Activated CD8-positive, alpha-beta memory T cell treated with anti-CD3 and anti-CD28 coated beads, Interleukin-2, amount 50 U/mL, for 1 hour (primary cell): Measurements from ENCODE around the gene TBX10.
A peak's percentile ranks its signal among the peaks of the same experiment; 100 is the strongest.
"Not testable (repeated sequence)": the region's sequence is repeated elsewhere in the genome, so short reads cannot be mapped to it uniquely, and the experiment has no call there.

Source experiments
- DNase-seq: peaks from one replicate; pipeline ENCODE4 v3.0.0-alpha.2; 2020; ENCODE audit errors: extremely low read depth

The TBX10 gene

GRCh38 chr11:67632175-67632981, 7.2 kb downstream of the TBX10 start:
- no peak for DNase-seq

GRCh38 chr11:67631853-67632174, 7.7 kb downstream of the TBX10 start:
- no peak for DNase-seq

GRCh38 chr11:67631411-67631810, 8.2 kb downstream of the TBX10 start:
- no peak for DNase-seq

GRCh38 chr11:67630943-67631331, 8.6 kb downstream of the TBX10 start:
- no peak for DNase-seq

- DNase-seq, result peak; percentile 84
Observed at GRCh38 chr11:67630228-67630942, 9.2 kb downstream of the TBX10 start.

- no peak for DNase-seq
Observed at GRCh38 chr11:67629386-67630227, 10.0 kb downstream of the TBX10 start, which contains the start of gene NUDT8. Gene NUDT8, minus strand, starts transcription at chr11:67629937. Its CDS starts 26 bp downstream, at chr11:67629911.

- DNase-seq, result no peak
Observed at GRCh38 chr11:67628710-67629385, 10.7 kb downstream of the TBX10 start.

- DNase-seq, result no peak
Observed at GRCh38 chr11:67627812-67628624, 11.5 kb downstream of the TBX10 start.

GRCh38 chr11:67627441-67627811, 12.1 kb downstream of the TBX10 start:
- no peak for DNase-seq

GRCh38 chr11:67626970-67627369, 12.6 kb downstream of the TBX10 start:
- DNase-seq, result no peak

GRCh38 chr11:67626131-67626833, 13.3 kb downstream of the TBX10 start:
- DNase-seq, result not testable (repeated sequence)

GRCh38 chr11:67623795-67624194, 15.8 kb downstream of the TBX10 start:
- not testable (repeated sequence) for DNase-seq

GRCh38 chr11:67622905-67623304, 16.7 kb downstream of the TBX10 start:
- DNase-seq, result not testable (repeated sequence)

- DNase-seq, result not testable (repeated sequence)
Observed at GRCh38 chr11:67621928-67622327, 17.6 kb downstream of the TBX10 start.

- DNase-seq, result not testable (repeated sequence)
Observed at GRCh38 chr11:67620621-67621020, 18.9 kb downstream of the TBX10 start.

GRCh38 chr11:67619683-67620618, 19.6 kb downstream of the TBX10 start:
- DNase-seq, result not testable (repeated sequence)

- DNase-seq, result not testable (repeated sequence)
Observed at GRCh38 chr11:67618901-67619659, 20.5 kb downstream of the TBX10 start.

- DNase-seq, result no peak
Observed at GRCh38 chr11:67617243-67617953, 22.2 kb downstream of the TBX10 start.
